Naive B cell (primary cell): ENCODE results near the gene CTSK. TPM values are rescaled to one million over a fixed set of nuclear protein-coding genes. Genes with fewer than 3 reads are reported as not detected.
A peak's percentile ranks its signal among the peaks of the same experiment; 100 is the strongest.
"Not testable (repeated sequence)": the region's sequence is repeated elsewhere in the genome, so short reads cannot be mapped to it uniquely, and the experiment has no call there.

Experiments used
- ATAC-seq, 2 donors: fragments of 150-1000 bp; cut with Tn5 transposase; 2 replicates each; pipeline ENCODE4 v1.10.0; 2021; ENCODE audit warnings: low read depth in 2 of 2, mild to moderate bottlenecking in 2 of 2, moderate library complexity in 2 of 2
- DNase-seq: peaks from one replicate; pipeline ENCODE4 v3.0.0; 2022
- H3K27ac Mint-ChIP-seq, 6 donors: one replicate each; pipeline ENCODE4 v1.8.0; 2020 to 2022; ENCODE audit warnings: mild to moderate bottlenecking in 6 of 6, mixed read lengths in 6 of 6, moderate library complexity in 5 of 6, inconsistent platforms in 2 of 6
- H3K27me3 Mint-ChIP-seq, 3 donors: one replicate each; pipeline ENCODE4 v1.8.0; 2021 to 2022; ENCODE audit warnings: mixed read lengths in 3 of 3, mild to moderate bottlenecking in 1 of 3
- H3K36me3 Mint-ChIP-seq, 2 donors: one replicate each; pipeline ENCODE4 v1.8.0; 2020 to 2022; ENCODE audit warnings: mixed read lengths in 2 of 2, inconsistent platforms in 1 of 2, mild to moderate bottlenecking in 1 of 2
- H3K4me1 Mint-ChIP-seq, 3 donors: one replicate each; pipeline ENCODE4 v1.8.0; 2020 to 2022; ENCODE audit warnings: mixed read lengths in 3 of 3, inconsistent platforms in 1 of 3, mild to moderate bottlenecking in 1 of 3, moderate library complexity in 1 of 3
- H3K4me3 Mint-ChIP-seq, 8 donors: one replicate each; pipeline ENCODE4 v1.8.0; 2020 to 2022; ENCODE audit warnings: mild to moderate bottlenecking in 8 of 8, mixed read lengths in 8 of 8, moderate library complexity in 8 of 8, inconsistent platforms in 2 of 8
- H3K9me3 Mint-ChIP-seq, 7 donors: one replicate each; pipeline ENCODE4 v1.8.0; 2020 to 2022; ENCODE audit warnings: mixed read lengths in 7 of 7, mild to moderate bottlenecking in 5 of 7, inconsistent platforms in 2 of 7, moderate library complexity in 1 of 7
- polyA plus RNA-seq, 6 donors: library from polyadenylated mRNA; unstranded; fragments of 300-500 nt; fragmentation: Illumina TruSeq; gene quantifications; one replicate each; pipeline ENCODE4 v1.2.3, GENCODE V29; 2021; ENCODE audit warnings: low read depth in 6 of 6

Gene CTSK
- polyA plus RNA-seq: 1 to 10 TPM in 1 of 6 donors, under 1 TPM in 3, not detected in 2; 0.18 to 1.2 (median 0.51) TPM

GRCh38 chr1:150808121-150808520, at the start of gene CTSK:
Gene CTSK, minus strand, starts transcription at chr1:150808260. Its CDS starts 1,455 bp downstream, at chr1:150806805.
- Mint-ChIP-seq H3K27me3 (no peaks in the 10 kb centered on the region), H3K4me1 (peaks cover 7 to 12% (median 11%) of the 10 kb centered on the region in 3 donors), H3K27ac (peak within 1 kb of the TSS in 3 of 6 donors; percentile 39 to 86 (median 82)), H3K36me3 (peaks cover 0 to 4% of the 10 kb centered on the region in 2 donors), H3K9me3 (no peaks in the 10 kb centered on the region), H3K4me3 (peak within 1 kb of the TSS in 3 of 8 donors; percentile 6 to 17 (median 10))
- ATAC-seq (no peak), DNase-seq (no peak)

- peak overlapping the region; percentile 46 to 93 (median 82) for H3K4me3 Mint-ChIP-seq
- DNase-seq (peak; percentile 47), ATAC-seq (peak; percentile 69 to 84)
- H3K36me3 Mint-ChIP-seq: peaks cover 13% of the 10 kb centered on the region in 2 donors
- H3K27me3 Mint-ChIP-seq: not testable (repeated sequence)
- peak overlapping the region; percentile 62 to 86 (median 80) for H3K27ac Mint-ChIP-seq
- H3K4me1 Mint-ChIP-seq: peaks cover 13 to 23% (median 23%) of the 10 kb centered on the region in 3 donors
- H3K9me3 Mint-ChIP-seq: peaks cover 2 to 13% (median 5%) of the 10 kb centered on the region in 7 donors
Measured at GRCh38 chr1:150852734-150853133, 44.7 kb upstream of the CTSK start.

GRCh38 chr1:150850801-150851362, 42.8 kb upstream of the CTSK start:
- ATAC-seq, DNase-seq, H3K4me3 Mint-ChIP-seq, H3K27ac Mint-ChIP-seq, H3K27me3 Mint-ChIP-seq: not testable (repeated sequence)
- Mint-ChIP-seq H3K9me3 (peaks cover 2 to 13% (median 5%) of the 10 kb centered on the region in 7 donors), H3K4me1 (peaks cover 13 to 29% (median 23%) of the 10 kb centered on the region in 3 donors), H3K36me3 (peaks cover 17 to 23% of the 10 kb centered on the region in 2 donors)

- no peak overlapping the region for H3K4me3 Mint-ChIP-seq
- H3K36me3 Mint-ChIP-seq: peaks cover 4 to 15% of the 10 kb centered on the region in 2 donors
- peaks cover 0 to 15% (median 5%) of the 10 kb centered on the region in 3 donors for H3K4me1 Mint-ChIP-seq
- no peaks in the 10 kb centered on the region for H3K9me3 Mint-ChIP-seq
- H3K27me3 Mint-ChIP-seq: no peaks in the 10 kb centered on the region
- no peak for ATAC-seq
- peak overlapping the region in 2 of 6 donors; percentile 23 to 39 for H3K27ac Mint-ChIP-seq
- no peak for DNase-seq
Measured at GRCh38 chr1:150846473-150847146, 38.5 kb upstream of the CTSK start.

- no peaks in the 10 kb centered on the region for H3K27me3 Mint-ChIP-seq
- no peak overlapping the region for H3K4me3 Mint-ChIP-seq
- H3K9me3 Mint-ChIP-seq: no peaks in the 10 kb centered on the region
- ATAC-seq (no peak), DNase-seq (no peak)
- H3K36me3 Mint-ChIP-seq: peaks cover 17 to 24% of the 10 kb centered on the region in 2 donors
- H3K27ac Mint-ChIP-seq: peak overlapping the region in 1 of 6 donors; percentile 30
- H3K4me1 Mint-ChIP-seq: peaks cover 0 to 18% (median 6%) of the 10 kb centered on the region in 3 donors
Measured at GRCh38 chr1:150843474-150843873, 35.4 kb upstream of the CTSK start.

- H3K36me3 Mint-ChIP-seq: peaks cover 19 to 29% of the 10 kb centered on the region in 2 donors
- no peaks in the 10 kb centered on the region for H3K9me3 Mint-ChIP-seq
- H3K4me1 Mint-ChIP-seq: peaks cover 0 to 18% (median 6%) of the 10 kb centered on the region in 3 donors
- ATAC-seq (no peak), DNase-seq (no peak)
- no peak overlapping the region for H3K4me3 Mint-ChIP-seq
- no peaks in the 10 kb centered on the region for H3K27me3 Mint-ChIP-seq
- H3K27ac Mint-ChIP-seq: peak overlapping the region in 1 of 6 donors; percentile 11
Measured at GRCh38 chr1:150842964-150843363, 34.9 kb upstream of the CTSK start.

- Mint-ChIP-seq H3K9me3 (no peaks in the 10 kb centered on the region), H3K27ac (peak overlapping the region in 3 of 6 donors; percentile 9 to 93 (median 49))
Measured at GRCh38 chr1:150842343-150842742, 34.3 kb upstream of the CTSK start.

GRCh38 chr1:150841626-150842025, 33.6 kb upstream of the CTSK start:
- Mint-ChIP-seq H3K4me3 (no peak overlapping the region), H3K4me1 (peaks cover 0 to 15% (median 6%) of the 10 kb centered on the region in 3 donors), H3K27ac (no peak overlapping the region), H3K27me3 (no peaks in the 10 kb centered on the region), H3K9me3 (no peaks in the 10 kb centered on the region), H3K36me3 (peaks cover 29 to 31% of the 10 kb centered on the region in 2 donors)
- DNase-seq (no peak), ATAC-seq (no peak)

More at GRCh38 chr1:150842343-150842742, 34.3 kb upstream of the CTSK start:
- H3K4me1 Mint-ChIP-seq: peaks cover 0 to 18% (median 6%) of the 10 kb centered on the region in 3 donors
- ATAC-seq (no peak), DNase-seq (no peak)
- no peaks in the 10 kb centered on the region for H3K27me3 Mint-ChIP-seq
- H3K36me3 Mint-ChIP-seq: peaks cover 25 to 29% of the 10 kb centered on the region in 2 donors
- no peak overlapping the region for H3K4me3 Mint-ChIP-seq

GRCh38 chr1:150840850-150841249, 32.8 kb upstream of the CTSK start:
- not testable (repeated sequence) for ATAC-seq, DNase-seq, H3K27me3 Mint-ChIP-seq, H3K9me3 Mint-ChIP-seq, H3K4me3 Mint-ChIP-seq
- peak overlapping the region in 3 of 6 donors; percentile 23 to 80 (median 67) for H3K27ac Mint-ChIP-seq
- H3K4me1 Mint-ChIP-seq: peaks cover 0 to 12% (median 6%) of the 10 kb centered on the region in 3 donors
- H3K36me3 Mint-ChIP-seq: peaks cover 28 to 29% of the 10 kb centered on the region in 2 donors

GRCh38 chr1:150836129-150836773, 28.2 kb upstream of the CTSK start:
- peaks cover 43 to 53% of the 10 kb centered on the region in 2 donors for H3K36me3 Mint-ChIP-seq
- H3K4me1 Mint-ChIP-seq: peaks cover 0 to 2% (median 0%) of the 10 kb centered on the region in 3 donors
- no peak for ATAC-seq
- H3K4me3 Mint-ChIP-seq: peak overlapping the region in 1 of 8 donors; percentile 33
- no peaks in the 10 kb centered on the region for H3K27me3 Mint-ChIP-seq
- H3K9me3 Mint-ChIP-seq: no peaks in the 10 kb centered on the region
- no peak for DNase-seq
- peak overlapping the region in 1 of 6 donors; percentile 48 for H3K27ac Mint-ChIP-seq

GRCh38 chr1:150833961-150834360, 25.9 kb upstream of the CTSK start:
- not testable (repeated sequence) for H3K27ac Mint-ChIP-seq, H3K4me3 Mint-ChIP-seq, H3K27me3 Mint-ChIP-seq, DNase-seq, H3K9me3 Mint-ChIP-seq, ATAC-seq, H3K4me1 Mint-ChIP-seq
- peaks cover 38 to 55% of the 10 kb centered on the region in 2 donors for H3K36me3 Mint-ChIP-seq

- DNase-seq (no peak), ATAC-seq (no peak)
- Mint-ChIP-seq H3K4me3 (no peak overlapping the region), H3K27me3 (no peaks in the 10 kb centered on the region), H3K27ac (no peak overlapping the region), H3K4me1 (peaks cover 0 to 2% (median 0%) of the 10 kb centered on the region in 3 donors), H3K9me3 (no peaks in the 10 kb centered on the region), H3K36me3 (peaks cover 33 to 45% of the 10 kb centered on the region in 2 donors)
Measured at GRCh38 chr1:150832597-150832996, 24.5 kb upstream of the CTSK start.

GRCh38 chr1:150829751-150830150, 21.7 kb upstream of the CTSK start:
- Mint-ChIP-seq H3K27ac (peak overlapping the region in 1 of 6 donors; percentile 37), H3K36me3 (peaks cover 17 to 26% of the 10 kb centered on the region in 2 donors), H3K27me3 (no peaks in the 10 kb centered on the region), H3K4me1 (no peaks in the 10 kb centered on the region), H3K9me3 (no peaks in the 10 kb centered on the region), H3K4me3 (no peak overlapping the region)
- DNase-seq (no peak), ATAC-seq (no peak)
